SKM-1 treated with dmso at 0.1 percent for 144 hours (cell line): ENCODE results near the gene PSTPIP1.

Experiments
- DNase-seq: peaks from one replicate; lab custom pipeline; 2025; ENCODE audit not compliant: unreplicated experiment; lab: John Stamatoyannopoulos, UW

Gene PSTPIP1

DNA sequence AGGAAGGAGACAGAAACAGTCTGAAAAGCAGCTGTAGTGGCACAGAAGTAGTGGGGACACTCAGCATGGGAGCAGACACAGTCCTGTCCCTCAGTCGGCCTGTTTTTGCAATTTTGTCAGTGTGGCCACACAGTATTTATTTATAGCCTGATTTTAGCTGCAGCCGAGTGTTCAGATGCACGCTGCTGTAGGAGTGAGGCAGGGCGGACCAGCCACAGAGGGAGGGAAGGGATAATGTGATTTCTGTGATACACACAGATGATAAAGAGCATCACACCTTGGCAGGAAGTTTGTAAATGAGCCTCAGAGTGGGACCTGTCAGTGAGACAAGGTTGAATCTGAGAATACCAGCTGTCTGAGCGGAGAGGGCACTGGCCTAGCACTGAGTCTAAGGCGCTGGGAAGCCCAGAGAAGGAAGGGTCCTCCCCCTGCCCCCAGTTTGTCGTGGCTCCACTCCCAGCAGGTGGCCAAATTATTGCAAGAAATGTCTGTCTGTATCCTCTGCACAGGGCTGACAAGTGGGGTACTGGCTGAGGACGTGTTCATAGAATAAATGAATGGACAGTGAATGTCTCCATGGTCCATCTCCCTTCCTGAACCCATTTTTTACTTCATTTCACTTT is 3.8 kb downstream of the PSTPIP1 start:
- no peak for DNase-seq

DNA sequence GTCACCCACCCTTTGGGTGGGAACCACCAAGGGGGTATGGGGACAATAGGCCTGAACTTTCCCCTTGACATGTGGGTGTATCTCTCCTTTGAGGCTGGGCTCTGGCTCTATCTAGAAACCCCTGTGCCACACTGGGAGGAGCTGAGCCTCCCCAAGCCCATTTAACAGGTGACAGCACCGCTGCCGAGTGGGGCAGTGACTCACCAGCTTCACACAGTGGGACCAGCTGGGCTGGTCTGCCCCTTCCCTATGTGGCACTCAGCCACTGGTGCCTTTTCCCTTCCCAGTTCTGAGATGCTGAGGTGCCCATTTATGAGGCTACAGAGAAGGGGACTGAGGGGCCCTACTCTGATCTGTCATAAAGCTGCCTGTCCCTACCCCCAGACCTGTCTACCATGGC is 5.1 kb downstream of the PSTPIP1 start:
- DNase-seq = no peak

DNA sequence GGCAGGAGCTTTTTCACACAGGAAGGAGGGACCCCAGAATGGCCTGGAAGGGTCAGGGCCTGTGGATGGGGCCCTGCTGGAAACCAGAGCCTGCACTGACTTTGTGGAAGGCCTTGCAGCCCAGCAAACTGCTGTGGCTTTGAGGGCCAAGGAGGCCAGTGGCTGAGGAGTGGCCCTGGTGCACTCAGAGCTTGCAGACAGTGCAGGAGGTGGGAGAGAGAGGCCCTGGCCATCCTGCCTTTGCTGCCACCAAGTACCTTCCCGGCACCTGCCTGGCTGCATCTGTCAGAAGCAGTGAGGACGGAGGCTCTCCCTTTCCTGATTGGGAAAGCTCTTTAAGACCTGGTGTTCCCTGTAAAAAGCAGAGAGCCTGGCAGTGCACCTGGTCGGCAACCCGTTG is 6.4 kb downstream of the PSTPIP1 start:
- no peak for DNase-seq

DNA sequence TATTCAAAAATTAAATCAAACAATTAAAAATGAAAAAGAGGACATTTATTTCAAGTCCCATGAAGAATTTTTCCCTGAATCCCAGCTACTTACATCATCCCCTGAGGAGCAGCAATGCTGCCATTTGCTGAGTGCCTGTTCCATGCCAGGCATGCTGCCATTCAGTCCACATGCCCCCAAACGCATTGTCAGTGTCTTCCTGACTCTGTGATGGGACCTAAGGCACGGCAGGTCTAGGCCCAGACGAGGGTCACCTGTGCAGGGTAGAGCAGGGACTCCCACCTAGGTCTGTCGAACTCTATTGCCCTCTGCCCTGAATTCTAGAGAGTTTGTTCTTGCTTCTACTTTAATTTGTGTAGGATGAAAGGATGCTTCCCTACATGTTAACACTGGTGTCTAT is 7.0 kb downstream of the PSTPIP1 start:
- DNase-seq = no peak

DNA sequence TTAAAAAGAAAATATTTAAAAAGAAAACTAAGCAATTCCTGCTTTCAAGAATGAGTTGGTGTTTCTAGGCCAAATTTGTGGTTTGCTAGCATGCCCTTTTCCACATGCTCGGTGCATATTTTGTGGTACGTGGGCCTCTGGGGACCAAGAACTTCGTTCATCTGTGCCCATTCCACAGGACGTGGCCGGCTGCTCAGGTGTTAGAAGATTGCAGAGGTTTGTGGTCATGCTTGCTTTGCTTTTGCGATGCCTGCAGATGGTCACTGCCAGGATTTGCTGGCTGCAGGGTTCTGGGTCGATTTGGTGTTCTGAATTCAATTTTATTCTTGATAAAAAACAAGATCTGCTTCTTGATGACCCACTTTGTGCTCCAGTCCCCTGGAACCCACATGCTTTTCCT is 7.5 kb downstream of the PSTPIP1 start:
- no peak for DNase-seq

DNA sequence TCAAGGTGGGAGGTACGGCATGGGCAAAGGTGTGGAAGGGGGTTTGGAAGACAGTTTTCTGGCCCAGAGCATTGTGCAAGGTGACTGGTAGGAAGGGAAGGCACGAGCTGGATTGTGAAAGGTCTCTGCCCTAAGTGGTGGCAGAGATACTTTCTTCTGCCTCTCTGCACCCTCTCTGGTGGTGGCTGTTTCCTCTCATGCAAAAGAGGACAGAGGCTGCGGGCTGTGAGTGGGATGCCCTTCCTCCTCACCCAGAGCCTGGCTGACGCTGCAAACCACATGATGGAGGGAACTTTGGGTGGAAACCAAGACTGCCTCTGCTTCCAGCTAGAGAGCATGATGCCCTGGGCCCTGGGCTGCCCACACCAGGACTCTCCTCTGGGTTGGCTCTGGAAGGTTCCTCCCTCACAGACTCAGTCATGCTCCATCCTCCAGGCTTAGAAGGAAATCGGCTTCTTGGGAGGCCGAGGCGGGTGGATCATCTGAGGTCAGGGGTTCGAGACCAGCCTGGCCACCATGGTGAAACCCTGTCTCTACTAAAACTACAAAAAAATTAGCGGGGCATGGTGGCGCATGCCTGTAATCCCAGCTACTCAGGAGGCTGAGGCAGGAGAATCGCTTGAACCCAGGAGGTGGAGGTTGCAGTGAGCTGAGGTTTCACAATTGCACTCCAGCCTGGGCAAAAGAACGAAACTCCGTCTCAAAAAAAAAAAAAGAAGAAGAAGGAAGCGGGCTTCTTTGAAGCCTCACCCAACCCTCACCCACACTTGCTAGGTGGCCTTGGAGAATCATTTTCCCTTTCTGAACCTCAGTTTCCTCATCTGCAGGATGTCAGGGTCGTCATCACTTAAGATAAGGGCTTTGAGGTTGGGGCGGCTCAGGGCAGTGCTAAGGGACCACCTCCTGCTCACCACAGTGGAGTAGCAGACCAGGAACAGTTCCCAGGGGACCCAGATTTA is 8.3 kb downstream of the PSTPIP1 start:
- peak; percentile 94 for DNase-seq

DNA sequence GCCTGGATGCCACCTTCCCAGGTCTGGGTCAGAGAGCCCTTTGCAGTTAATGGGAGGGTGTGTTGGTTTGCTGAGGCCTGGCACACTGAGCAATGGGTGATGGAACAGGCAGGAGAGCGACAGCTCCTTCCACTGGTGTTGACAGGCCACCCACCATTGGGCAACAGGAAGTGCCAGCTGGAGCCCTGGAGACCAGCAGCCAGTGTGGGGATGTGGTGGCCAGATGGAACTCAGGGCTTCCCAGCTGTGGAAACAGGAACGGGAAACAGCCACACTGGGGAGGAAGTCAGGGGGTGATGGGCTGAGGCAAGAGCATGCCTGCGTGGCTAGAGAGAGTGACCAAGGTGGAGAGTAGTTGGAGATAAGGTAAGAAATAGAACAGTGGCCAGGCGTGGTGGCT is 9.3 kb downstream of the PSTPIP1 start:
- peak; percentile 94 for DNase-seq

DNA sequence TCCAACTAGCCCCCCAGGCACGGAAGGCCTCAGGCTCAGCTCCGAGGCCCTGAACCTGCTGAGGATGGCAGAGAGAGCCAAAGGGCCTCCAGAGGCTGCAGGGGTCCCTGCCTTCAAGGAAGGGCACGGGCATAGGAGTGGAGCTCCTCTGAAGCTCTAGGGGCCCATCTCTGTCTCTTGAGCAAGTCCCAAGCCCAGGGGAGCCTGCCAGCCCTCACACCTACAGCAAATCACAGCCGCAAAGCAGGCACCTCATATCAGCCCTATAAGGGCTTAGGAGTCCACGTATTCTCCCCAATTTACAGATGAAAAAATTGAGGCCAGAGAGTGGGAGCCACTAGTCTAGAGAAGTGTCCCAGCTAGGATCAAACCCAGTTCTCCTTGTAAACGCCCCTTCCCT is 14.2 kb downstream of the PSTPIP1 start:
- DNase-seq = no peak

DNA sequence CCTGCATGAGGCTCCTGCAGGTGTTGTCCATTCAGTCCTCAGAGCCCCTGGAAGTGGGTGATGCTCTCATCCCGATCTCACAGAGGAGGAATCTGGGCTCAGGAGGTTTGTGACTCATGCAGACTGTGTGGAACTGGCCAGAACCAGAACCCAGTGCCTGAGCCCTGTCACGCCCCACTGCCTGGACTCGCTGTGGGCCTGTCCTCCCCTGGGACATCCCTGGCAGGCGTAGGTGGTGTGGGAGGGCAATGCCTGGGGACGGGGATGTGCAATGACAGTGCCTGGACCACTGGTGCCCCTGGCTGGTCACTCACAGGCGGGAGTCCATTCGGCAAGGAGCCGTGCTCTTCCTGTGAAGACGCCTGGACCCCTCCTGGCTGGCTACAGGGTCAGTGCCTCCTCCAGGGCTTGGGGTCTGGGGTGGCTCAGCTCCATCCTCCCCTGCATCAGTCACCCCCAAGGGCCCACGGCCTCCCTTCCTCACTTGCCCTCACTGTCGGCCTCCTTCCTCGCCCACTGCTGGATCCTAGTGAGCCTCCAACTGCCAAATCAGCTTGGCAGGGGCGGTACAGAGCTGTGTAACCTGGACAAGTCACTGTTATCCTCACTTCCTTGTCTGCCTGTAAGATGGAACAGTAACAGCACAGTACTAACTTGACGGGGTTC is 14.9 kb downstream of the PSTPIP1 start:
- no peak for DNase-seq

DNA sequence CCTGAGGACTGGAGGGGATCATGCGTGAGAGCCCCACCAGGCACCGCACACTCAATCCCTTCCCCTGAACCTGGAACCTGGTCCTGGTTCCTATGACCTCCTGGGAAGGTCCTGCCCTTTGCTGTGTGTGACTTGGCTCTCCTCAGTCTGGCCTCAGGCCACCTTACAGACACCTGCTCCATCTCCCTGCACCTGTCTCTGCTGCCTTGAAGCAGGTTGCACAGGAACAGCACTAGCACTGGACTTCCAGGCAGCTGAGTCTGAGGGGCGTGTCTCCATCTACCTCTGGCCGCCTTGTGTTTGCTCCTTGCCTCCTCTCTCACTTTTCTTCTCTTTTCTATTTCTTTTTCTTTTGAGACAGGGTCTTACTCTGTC is 15.4 kb downstream of the PSTPIP1 start:
- no peak for DNase-seq

DNA sequence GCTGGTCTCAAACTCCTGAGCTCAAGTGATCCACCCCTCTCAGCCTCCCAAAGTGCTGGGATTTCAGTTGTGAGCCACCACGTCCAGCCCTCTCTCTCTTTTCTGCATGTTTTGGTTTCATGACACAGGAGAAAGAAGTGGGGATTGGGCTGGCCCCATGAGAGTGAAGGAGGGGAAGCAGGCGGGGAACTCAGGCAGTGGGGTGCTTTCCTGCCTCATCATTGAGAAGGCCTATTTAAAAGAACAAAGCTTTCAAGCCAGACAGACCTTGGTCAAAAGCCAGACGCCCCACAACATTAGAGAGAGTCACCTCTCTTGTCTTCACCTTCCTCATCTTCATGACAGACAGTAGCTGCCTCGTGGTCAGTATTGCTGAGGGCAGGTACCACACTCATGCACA is 15.9 kb downstream of the PSTPIP1 start:
- DNase-seq = no peak

DNA sequence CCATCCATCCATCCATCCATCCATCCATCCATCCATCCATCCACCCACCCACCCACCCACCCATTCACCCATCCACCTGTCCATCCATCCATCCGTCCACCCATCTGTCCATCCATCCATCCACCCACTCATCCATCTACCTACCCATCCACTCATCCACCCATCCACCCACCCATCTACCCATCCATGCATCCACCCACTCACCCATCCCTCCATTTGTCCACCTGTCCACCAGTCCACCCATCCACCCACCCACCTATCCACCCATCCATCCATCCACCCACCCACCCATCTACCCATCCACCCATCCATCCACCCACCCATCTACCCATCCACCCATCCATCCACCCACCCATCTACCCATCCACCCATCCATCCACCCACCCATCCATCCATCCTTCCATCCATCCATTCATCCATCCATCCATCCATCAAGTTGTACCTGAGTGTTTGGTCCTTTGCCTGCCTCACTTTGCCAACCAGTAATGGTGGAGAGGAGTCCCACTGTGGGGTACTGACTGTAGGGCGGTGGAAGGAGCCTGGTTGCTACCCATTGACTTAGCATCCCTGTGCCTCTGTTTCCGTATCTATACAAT is 17.3 kb downstream of the PSTPIP1 start:
- DNase-seq = no peak

DNA sequence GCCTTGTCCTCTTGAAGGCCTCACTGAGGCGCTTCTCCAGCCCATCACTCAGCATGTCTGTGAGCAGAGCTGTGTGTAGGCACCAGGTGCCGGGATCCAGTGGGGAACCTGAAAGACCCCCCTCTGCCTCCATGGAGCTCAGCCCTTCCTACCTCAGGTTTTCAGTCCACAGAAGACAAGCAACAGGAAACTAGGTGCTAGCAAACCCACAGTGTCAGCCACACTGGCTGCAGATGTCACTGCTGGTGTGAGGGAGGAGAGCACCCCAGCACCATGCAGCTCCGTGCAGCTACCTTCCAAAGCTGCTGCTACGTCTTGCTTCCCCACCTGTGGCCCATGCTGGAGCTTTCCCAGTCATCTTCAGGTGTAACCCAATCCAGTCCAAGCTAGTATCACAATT is 17.9 kb downstream of the PSTPIP1 start:
- DNase-seq = no peak

DNA sequence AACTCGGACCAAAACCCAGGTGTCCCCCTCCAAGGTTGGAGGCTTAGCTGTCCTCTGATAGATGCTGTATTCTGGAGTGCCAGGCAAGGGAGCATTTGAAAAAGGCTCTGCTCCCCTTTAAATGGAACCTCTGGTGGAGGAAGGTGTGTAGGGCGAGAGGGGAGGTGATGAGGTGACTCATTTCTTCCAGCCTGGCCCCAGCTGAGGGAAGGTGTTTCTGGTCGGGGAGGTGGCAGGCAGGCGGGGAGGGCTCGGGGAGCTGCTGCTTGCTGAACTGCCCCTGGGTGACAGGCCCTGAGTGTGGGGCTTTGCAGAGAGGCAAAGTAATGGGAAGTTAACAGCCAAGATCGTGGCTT is 18.8 kb downstream of the PSTPIP1 start:
- peak; percentile 23 for DNase-seq

DNA sequence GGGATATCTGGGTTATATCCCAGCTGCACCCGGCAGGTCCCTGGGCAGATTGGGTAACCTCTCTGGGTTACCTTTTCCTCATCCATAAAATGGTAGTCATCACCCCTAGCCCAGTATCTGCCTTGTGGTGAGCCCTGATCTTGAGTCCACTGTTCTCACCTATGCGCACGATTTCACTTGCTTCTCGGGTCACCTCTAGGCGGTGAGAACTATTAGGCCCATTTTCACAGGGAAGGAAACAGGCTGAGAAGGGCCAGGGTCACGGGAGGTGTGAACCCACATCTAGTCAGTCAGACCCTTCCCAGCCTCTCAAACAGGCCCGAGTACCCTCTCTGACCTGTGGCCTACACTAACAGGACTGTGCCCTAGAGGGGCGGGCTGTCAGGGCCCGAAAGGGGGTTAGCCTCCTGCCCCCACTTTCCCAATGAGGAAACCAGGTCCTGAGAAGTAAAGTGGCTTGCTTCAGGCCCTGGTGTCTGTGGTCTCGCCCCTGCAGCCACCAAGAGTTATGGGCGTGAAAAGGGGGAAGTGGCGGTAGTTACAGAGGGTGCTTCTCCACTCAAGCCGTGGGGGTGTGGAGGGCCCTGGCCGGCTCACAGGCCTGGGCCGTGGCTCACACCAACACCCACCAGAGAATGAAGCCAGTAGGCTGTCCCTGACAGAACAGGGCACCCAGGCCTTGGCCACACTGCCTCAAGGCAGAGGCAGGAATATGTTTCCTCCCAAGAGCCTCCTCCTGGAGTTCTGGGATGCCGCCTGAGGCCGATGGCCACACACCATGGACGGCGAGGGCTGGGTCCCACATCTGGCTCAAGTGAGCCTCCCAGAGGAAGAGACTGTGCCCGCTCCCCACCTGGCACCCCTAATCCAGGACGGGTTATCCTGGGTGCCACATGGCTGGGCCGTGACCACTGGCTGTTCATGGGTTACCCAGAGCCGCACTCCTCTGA is 19.5 kb downstream of the PSTPIP1 start:
- peak; percentile 93 for DNase-seq

DNA sequence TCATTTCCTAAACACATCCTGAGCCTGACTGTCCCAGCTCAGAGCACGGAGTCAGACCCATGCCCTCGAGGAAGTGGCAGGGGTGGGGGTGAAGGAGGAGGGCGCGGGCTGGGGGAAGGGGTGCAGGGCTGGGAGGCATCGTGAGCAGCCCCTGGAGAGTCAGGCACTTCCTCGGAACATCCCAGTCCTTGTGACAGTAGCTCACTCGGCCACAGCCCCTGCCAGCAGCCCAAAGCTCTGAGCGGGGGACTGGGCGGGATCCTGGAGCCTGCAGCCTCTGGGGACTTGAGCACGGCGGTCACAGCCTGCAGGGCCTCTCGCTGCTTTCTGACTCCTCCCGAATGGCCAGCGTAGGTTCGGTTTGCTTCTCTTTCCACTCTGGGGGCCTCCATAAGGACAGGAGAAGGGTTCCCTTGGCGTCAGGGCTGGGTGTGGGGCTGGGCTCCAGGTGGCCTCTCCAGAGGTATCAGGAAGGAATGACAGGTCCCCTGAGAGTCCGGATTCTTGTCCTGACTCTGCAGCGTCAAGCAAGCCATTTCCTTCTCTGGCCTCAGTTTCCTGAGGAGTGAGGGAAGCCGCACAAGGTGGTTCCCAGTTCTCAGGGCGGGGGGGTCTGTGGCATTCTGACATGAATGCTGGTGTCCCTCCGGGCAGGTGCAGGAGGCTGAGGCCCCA is 20.9 kb downstream of the PSTPIP1 start:
- no peak for DNase-seq

DNA sequence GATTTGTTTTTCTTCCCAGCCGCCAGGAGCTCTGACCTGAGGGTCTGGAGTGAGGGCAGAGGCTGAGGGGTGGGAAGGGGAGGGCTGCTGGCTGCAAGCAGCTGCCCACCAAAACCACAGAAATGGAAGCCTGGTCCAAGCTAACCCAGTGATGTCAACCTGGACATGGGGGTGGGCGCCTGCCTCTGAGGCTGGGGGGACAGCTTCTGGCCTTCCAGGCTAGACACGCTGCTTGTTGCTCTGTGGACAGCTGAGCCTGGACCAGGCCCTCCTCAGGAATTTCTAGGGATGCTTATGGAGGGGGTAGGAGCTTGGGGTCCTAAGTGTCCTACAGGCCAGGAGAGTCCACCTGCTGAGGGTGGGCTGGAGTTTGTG is 21.4 kb downstream of the PSTPIP1 start:
- DNase-seq = no peak

DNA sequence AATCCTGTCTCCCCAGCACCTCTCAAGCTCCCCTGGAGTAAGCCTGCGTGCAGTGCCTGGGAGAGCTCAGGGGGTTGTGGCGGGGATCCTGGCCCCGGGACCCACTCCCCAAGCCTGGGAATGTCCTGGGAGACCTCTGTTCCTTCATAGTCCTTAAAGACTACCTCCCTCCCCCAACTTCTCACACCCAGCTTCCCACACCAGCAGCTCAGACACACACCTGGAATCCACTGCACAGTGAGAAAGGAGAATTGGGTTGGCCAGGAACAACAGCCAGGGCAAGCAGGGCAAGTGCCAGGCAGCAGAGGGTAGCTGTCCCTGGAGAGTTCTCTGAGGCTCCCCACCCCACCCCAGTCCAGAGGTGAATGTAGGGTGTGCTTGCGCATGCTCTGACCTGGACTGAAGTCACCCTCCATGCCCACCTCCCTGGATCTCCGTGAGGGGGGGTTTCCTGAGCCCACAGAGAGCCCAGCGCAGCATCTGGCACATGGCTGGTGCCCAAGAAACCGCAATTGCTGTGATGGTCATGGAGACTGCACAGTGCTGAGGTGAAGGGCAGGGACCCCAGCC is 22.2 kb downstream of the PSTPIP1 start:
- no peak for DNase-seq

DNA sequence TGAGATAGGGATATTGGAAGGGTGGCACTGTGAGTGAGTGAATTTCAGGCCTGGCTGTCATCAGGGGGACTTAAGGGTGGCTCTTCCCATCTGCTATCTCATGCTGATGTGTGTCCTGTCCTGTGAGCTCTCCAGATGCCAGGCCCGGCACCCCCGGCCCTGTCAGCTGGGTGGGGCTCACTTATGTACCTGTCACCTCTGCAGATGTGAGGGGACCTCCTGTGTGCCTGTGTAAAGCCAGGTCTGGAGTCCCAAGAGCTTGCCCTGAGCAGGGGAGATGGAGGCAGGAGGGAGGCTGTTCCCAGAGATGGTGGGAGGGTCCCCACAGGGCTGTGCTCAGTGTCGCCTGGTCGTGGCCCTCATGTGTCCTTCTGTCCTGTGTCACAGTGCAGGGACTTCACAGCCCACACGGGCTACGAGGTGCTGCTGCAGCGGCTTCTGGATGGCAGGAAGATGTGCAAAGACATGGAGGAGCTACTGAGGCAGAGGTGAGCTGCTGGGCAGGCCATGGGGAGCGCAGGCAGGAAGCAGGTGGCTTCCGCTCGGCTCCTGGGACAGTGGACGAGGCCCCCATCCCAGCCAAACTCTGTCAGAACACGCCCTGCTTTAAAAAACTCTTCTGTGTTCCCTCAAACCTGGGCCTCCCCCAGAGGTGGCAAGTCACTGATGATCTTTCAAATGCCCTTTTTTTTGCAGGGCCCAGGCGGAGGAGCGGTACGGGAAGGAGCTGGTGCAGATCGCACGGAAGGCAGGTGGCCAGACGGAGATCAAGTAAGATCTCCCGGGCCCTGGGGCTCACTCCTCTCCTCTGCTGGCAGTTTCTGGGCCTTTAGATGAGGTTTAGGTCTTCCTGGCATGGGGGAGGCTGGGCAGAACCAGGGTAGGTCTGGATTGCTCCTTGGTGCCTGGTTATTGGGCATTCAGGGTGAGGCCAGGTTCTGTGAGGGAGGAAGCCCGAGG is 23.1 kb downstream of the PSTPIP1 start:
- no peak for DNase-seq
